ENCODE data around the gene CREB5.

DNA sequence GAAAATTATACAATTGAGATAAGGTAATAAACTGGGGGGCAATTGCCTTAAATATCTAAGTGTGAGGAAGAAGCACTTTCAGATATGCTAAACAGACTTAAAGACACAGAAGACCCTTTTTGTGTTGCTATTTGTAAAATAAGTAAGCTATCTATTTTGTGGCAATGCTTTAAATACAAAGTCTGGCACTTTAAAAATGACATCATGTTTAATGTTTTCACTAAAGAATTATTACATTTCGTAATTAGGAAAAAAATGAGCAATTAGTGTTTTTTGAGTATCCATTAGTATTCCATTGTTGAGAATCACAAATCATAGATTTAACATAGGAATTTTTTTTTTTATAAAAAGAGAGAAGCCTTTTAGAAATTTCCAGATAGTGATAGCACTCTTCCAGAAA, 2.1 kb downstream of the CREB5 start:
- TF ChIP-seq SIN3A (IDR thresholded peaks at IDR 0.05; ENCODE audit: low read depth) (no peak), ELF1 (IDR thresholded peaks at IDR 0.05; ENCODE audit: borderline replicate concordance, low read depth) (no peak), POLR2A (IDR thresholded peaks at IDR 0.05; ENCODE audit: borderline replicate concordance, extremely low read depth, insufficient read depth, insufficient read length) (no peak), MAX (IDR thresholded peaks at IDR 0.05) (no peak), RAD21 (IDR thresholded peaks at IDR 0.05; ENCODE audit: low read depth) (no peak), POLR2AphosphoS5 (IDR thresholded peaks at IDR 0.05; ENCODE audit: low read depth, low read length) (no peak), TCF7L2 (IDR thresholded peaks at IDR 0.05; ENCODE audit: borderline replicate concordance, extremely low read depth, insufficient read depth, insufficient read length) (no peak), YY1 (IDR thresholded peaks at IDR 0.05; ENCODE audit: extremely low read depth, insufficient replicate concordance, low read depth, low read length) (no peak), EGR1 (IDR thresholded peaks at IDR 0.05; ENCODE audit: low read depth) (no peak)
- TF ChIP-seq, protein P1, sequence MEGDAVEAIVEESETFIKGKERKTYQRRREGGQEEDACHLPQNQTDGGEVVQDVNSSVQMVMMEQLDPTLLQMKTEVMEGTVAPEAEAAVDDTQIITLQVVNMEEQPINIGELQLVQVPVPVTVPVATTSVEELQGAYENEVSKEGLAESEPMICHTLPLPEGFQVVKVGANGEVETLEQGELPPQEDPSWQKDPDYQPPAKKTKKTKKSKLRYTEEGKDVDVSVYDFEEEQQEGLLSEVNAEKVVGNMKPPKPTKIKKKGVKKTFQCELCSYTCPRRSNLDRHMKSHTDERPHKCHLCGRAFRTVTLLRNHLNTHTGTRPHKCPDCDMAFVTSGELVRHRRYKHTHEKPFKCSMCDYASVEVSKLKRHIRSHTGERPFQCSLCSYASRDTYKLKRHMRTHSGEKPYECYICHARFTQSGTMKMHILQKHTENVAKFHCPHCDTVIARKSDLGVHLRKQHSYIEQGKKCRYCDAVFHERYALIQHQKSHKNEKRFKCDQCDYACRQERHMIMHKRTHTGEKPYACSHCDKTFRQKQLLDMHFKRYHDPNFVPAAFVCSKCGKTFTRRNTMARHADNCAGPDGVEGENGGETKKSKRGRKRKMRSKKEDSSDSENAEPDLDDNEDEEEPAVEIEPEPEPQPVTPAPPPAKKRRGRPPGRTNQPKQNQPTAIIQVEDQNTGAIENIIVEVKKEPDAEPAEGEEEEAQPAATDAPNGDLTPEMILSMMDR (IDR thresholded peaks at IDR 0.05 in 2 of 3, conservative IDR thresholded peaks at IDR 0.05 in 1 of 3; ENCODE audit: borderline replicate concordance in 1 of 3, insufficient read depth in 1 of 3, low read depth in 2 of 3, low read length in 2 of 3): no peak
